Right renal pelvis (tissue), 4 donors: Measurements from ENCODE around the gene CNGB1. TPM values are rescaled to one million over a fixed set of nuclear protein-coding genes. Genes with fewer than 3 reads are reported as not detected.
"Not testable (repeated sequence)": the region's sequence is repeated elsewhere in the genome, so short reads cannot be mapped to it uniquely, and the experiment has no call there.

Experiments used
- DNase-seq, 4 donors: peaks; one replicate each; pipeline ENCODE4 v3.0.0-alpha.2; 2013; ENCODE audit warnings: low read depth in 4 of 4, low spot score in 3 of 4, missing footprints in 1 of 4
- polyA plus RNA-seq, 4 donors: library from polyadenylated mRNA; unstranded; fragments of 120-200 nt; gene quantifications; one replicate each; pipeline ENCODE4 v1.2.1, GENCODE V29; 2013; ENCODE audit not compliant: insufficient read length in 4 of 4

The CNGB1 gene
- polyA plus RNA-seq, 4 donors = 0.03 to 0.27 (median 0.11) TPM

DNA sequence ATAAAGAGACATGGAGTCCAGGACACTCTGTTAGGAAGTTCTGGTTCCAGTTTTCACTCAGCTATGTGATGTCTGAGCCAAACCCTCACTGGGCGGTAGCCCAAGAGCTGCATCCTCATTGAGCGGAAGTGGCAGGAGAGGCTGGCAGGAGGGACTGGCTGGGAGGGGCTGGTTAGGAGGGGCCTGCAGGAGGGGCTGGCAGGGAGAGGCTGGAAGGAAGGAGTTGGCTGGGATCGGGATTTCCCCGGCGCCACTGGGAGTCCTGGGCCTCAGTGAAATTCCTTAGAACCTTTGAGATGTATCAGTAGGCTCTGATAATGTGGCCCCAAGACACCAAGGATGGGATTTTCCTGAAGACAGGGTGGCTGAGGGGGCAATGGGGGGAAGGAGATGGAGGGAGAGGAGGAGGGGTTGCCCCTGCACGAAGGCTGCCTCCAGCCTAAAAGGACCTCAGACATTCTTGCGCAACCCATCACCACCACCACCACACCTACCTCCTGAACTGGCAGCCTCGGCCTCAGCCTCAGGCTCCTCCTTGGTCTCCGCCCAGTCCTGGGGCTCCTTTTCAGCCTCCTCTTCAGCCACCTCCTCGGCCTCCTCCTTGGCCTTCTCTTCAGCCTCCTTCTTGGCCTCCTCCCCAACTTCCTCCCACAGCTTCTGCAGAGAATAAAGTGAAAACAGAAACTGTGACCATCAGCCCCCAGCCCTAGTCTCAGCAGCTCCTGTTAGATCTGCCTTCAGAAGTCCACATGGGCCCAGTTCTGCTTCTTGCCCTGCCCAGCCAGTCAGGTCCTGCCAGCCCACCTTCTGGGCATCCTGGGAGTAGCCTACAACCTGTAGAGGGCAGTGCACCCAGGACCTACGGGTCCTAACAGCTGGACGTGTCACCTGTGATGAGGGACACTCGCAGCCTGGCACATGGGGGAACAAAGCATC, 31.7 kb downstream of the CNGB1 start:
- no peak for DNase-seq

- DNase-seq = no peak
Observed at GRCh38 chr16:57938484-57938883, 32.4 kb downstream of the CNGB1 start.

DNA sequence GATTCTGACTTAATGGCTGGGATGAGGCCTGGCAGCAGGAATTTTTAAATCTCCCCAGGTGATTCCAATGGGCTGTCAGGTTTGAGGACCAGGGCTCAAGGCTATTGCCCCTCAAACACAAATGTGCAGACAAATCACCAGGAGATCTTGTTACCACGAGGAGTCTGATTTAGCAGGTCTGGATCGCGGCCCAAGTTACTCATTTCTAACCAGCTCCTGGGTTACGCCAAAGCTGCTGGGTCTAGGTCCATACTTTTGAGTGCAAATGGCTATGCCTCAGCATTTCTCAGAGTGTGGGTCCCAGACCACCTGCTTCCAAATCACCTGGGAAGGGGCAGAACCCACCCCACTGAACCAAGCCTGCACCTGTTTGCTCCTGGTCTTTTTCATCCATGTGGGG, 33.1 kb downstream of the CNGB1 start:
- no peak for DNase-seq

DNA sequence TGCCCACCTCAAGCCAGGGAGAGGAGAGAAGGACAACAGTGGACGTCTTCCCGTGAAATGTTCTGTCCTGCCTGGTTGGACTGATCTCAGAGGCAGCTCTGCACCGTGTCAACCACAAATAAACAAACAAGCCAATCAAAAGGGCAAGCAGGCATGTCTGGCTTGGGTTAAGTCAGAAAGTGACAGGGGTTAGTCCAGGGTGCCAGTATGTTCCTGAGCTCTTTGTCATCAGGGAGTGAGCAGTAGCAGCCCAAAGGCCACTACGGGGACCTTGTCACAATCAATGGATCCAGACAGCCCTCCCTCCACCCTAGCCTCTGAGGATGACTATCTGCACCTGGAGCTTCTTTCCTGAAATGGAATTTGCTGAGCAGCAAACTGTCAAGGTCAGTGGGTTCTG, 35.0 kb downstream of the CNGB1 start:
- DNase-seq = no peak

- DNase-seq = no peak
Observed at GRCh38 chr16:57930533-57930932, 40.4 kb downstream of the CNGB1 start.

DNA sequence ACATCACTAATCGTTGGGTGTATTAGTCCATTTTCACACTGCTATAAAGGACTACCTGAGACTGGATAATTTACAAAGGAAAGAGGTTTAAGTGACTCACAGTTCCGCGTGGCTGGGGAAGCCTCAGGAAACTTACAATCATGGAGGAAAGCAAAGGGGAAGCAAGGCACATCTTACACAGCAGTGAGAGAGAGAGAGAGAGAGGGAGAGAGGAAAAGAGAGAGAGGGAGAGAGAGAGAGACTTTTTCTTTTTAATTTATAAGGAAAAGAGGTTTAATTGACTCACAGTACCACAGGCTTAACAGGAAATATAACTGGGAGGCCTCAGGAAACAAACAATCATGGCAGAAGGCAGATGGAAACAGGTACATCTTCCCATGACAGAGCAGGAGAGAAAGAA, 41.7 kb downstream of the CNGB1 start:
- no peak for DNase-seq

DNA sequence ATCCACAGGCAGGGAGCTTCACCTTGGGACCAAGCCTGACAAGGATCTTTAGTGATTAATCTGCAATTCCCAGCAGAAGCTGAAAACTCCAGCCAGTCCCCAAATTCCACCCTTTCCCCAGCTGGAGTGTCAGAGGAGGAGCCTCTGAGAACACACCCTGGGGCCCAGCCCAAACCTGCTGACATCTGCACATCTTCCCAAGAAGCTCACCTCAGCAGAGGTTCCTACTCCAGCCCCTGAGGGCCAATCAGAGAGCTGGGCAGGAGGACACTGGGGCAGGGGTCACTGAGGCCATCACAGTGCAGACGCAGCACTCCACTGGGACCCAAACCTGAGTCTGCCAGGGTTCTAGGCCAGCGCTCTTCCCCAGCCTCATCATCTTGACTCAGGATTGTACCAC, 44.9 kb downstream of the CNGB1 start:
- no peak for DNase-seq

DNA sequence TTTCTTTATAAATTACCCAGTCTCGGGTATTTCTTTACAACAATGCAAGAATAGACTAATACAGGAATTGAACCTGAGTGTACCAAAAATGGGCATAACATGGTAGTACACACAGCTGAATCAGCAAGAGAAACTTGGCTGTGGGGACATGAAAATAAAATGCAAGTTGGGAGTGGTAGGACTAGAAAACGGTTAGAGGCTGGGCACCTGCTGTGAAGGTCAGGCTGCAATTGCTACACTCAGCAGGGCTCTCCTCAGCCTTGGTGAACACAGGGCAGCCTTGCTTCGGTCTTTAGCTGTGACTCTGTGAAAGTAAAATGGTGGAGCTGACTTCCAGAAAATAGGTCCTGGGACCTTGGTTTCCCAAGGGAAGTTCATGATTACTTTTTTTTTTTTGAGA, 45.6 kb downstream of the CNGB1 start:
- DNase-seq = no peak

GRCh38 chr16:57924514-57924913, 46.4 kb downstream of the CNGB1 start:
- no peak for DNase-seq

- no peak for DNase-seq
Observed at GRCh38 chr16:57923841-57924240, 47.1 kb downstream of the CNGB1 start.

DNA sequence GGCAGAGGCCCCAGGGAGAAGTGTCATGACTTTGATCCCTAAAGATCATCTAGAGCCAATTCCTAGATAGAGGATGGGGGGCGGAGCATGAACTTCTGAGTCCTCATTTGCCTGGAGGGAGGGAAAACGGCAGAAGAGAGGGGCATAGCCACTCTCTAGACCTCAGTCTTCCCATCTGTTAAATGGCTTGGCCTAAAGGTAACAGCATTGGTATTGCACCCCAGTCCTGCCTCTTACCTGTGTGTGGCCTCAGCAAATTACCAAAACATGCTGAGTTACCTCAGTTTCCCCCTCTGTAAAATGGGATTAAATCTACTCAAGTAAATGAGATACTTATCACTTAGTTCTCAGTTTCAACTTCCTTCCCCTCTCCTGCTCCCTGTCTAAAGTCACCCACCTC, 47.5 kb downstream of the CNGB1 start:
- DNase-seq = no peak

- no peak for DNase-seq
Observed at GRCh38 chr16:57920880-57921229, 50.1 kb downstream of the CNGB1 start.

GRCh38 chr16:57920215-57920879, 50.6 kb downstream of the CNGB1 start:
- DNase-seq = no peak

GRCh38 chr16:57918994-57919393, 51.9 kb downstream of the CNGB1 start:
- DNase-seq = no peak

GRCh38 chr16:57918444-57918843, 52.5 kb downstream of the CNGB1 start:
- no peak for DNase-seq

DNA sequence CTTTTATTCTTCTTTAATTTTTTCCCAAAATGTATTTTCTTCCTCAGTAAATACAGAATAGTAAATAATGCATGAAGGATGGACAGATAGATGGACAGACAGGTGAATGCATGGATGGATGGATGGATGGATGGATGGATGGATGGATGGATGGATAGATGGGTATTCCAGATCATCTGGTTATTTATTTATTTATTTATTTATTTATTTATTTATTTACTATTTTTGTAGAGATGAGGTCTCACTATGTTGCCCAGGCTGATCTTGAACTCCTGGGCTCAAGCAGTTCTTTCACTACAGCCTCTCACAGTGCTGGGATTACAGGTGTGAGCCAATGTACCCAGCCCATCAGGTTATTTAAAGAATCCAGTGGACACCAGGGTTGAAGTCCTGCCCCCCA, 53.0 kb downstream of the CNGB1 start:
- DNase-seq = not testable (repeated sequence)

GRCh38 chr16:57917489-57917888, 53.4 kb downstream of the CNGB1 start:
- not testable (repeated sequence) for DNase-seq

- no peak for DNase-seq
Observed at GRCh38 chr16:57916735-57917438, 54.0 kb downstream of the CNGB1 start.

- no peak for DNase-seq
Observed at GRCh38 chr16:57915811-57916488, 55.0 kb downstream of the CNGB1 start.

DNA sequence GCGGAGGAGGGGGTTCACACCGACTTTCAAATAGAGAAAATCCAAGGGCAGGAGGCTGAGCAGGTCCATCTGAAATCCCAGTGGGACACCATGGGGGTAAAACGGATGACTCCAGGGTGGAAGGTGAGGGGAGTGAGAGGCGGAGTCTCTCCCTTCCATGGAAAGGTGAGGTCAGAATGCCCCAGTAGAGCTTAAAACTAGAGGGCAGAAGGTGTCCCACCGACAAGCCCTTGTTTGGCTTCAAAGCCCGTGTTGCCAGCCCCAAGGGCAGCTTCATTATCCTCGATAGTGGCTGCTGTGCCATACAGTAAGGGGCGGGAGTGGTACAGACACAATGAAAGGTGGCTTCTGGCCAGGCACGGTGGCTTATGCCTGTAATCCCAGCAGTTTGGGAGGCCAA, 55.7 kb downstream of the CNGB1 start:
- DNase-seq = no peak
